HG03469 (cell line): ENCODE data around the gene E2F4.
A peak's percentile ranks its signal among the peaks of the same experiment; 100 is the strongest.

Experiments
- ATAC-seq: cut with Tn5 transposase; IDR thresholded peaks from one replicate; pipeline ENCODE4 v1.9.1; 2021; ENCODE audit warnings: mild to moderate bottlenecking, moderate library complexity, moderate number of reproducible peaks; ENCODE audit not compliant: unreplicated experiment

The E2F4 gene

GRCh38 chr16:67247192-67248072 lies 55.5 kb downstream of the E2F4 start, which contains the start of gene FHOD1:
Gene FHOD1 (minus strand): TSS chr16:67247481. CDS start chr16:67247410, 71 bp downstream.
- ATAC-seq = peak; percentile 31

GRCh38 chr16:67248073-67248400 lies 56.1 kb downstream of the E2F4 start:
- no peak for ATAC-seq
